K562 (cell line): Measurements from ENCODE around the gene ATRIP. TPM values are rescaled to one million over a fixed set of nuclear protein-coding genes. Genes with fewer than 3 reads are reported as not detected.

Experiments used
- ATF2 ChIP-seq: sonication (generic); formaldehyde crosslinking; IDR thresholded peaks from 2 replicates; pipeline ENCODE4 v1.8.1; 2022; ENCODE audit warnings: missing genetic modification reagents
- BCOR ChIP-seq: fragments of 450-650 bp; IDR thresholded peaks from 2 replicates; pipeline ENCODE4 v1.6.1; 2016
- BDP1 ChIP-seq: IDR thresholded peaks from 3 replicates; pipeline ENCODE4 v1.6.1; 2011; ENCODE audit not compliant: insufficient read length, insufficient read depth
- CREB1 ChIP-seq, 2 experiments: sonication (generic) in 1 of 2; formaldehyde crosslinking in 1 of 2; IDR thresholded peaks; 2 replicates each; pipeline versions ENCODE4 v1.6.1 to v1.8.0; 2012 to 2022; ENCODE audit warnings: inconsistent platforms in 1 of 2, mild to moderate bottlenecking in 1 of 2, missing genetic modification reagents in 1 of 2, moderate library complexity in 1 of 2
- CTCF ChIP-seq, 3 experiments: IDR thresholded peaks in 2 of 3; conservative IDR thresholded peaks in 1 of 3; 2 replicates each; pipeline ENCODE4 v1.5.1; 2011 to 2012; ENCODE audit warnings: low read length in 3 of 3, mild to moderate bottlenecking in 3 of 3, control low read depth in 2 of 3, improper control_type of control experiment in 1 of 3, inconsistent platforms in 1 of 3, low read depth in 1 of 3, mixed read lengths in 1 of 3, moderate library complexity in 1 of 3; ENCODE audit not compliant: insufficient read depth in 2 of 3
- E4F1 ChIP-seq: fragments of 250-450 bp; sonication (Bioruptor Pico); IDR thresholded peaks from 2 replicates; pipeline ENCODE4 v1.5.0; 2021; ENCODE audit warnings: mild to moderate bottlenecking, borderline replicate concordance
- ZNF561 ChIP-seq: fragments of 450-650 bp; formaldehyde crosslinking; conservative IDR thresholded peaks from 2 replicates; pipeline ENCODE4 v1.4.0; 2020; ENCODE audit warnings: mild to moderate bottlenecking, moderate library complexity
- polyA plus RNA-seq, 8 experiments: library from polyadenylated mRNA; depleted of rRNA in 4 of 8; stranded (reverse) in 5 of 8; unstranded in 3 of 8; fragments of >200 nt; fragmentation: Nextera tagmentation in 2 of 8; fragmentation: Illumina TruSeq in 1 of 8; extraction: Ambion mirVana in 2 of 8; extraction: Trizol in 1 of 8; gene quantifications; 2 replicates each; pipeline versions ENCODE4 v1.2.1 to v1.2.3, GENCODE V29; 2011 to 2014; ENCODE audit warnings: inconsistent platforms in 1 of 8, missing spikeins in 1 of 8
- total RNA-seq, 7 experiments: library from RNA; depleted of rRNA in 6 of 7; stranded (reverse); fragments of >200 nt in 6 of 7; fragmentation: Illumina TruSeq in 2 of 7; extraction: Trizol in 2 of 7; gene quantifications; 2 replicates each; pipeline versions ENCODE4 v1.2.1 to v1.2.3, GENCODE V29; 2011 to 2021; ENCODE audit warnings: low replicate concordance in 1 of 7

Gene ATRIP
- total and polyA plus RNA-seq, 9 of the 15 experiments (the other 6 are each of a cell fraction or from before 2014, with no cell fraction given) = 1.7 to 15.7 (median 10.5) TPM

- TF ChIP-seq BCOR (no peak), CREB1 (IDR thresholded peaks at IDR 0.05) (no peak), CREB1 (CRISPR knock-in tag; IDR thresholded peaks at IDR 0.05) (no peak), CTCF (IDR thresholded peaks at IDR 0.05 in 2 of 3, conservative IDR thresholded peaks at IDR 0.05 in 1 of 3; ENCODE audit: insufficient read depth in 2 of 3, low read depth in 1 of 3, low read length in 3 of 3) (0 out of 6 replicates have a peak, but pooled peaks of 1 of the 3 experiments have one; percentile 0), ATF2 (CRISPR knock-in tag) (no peak), ZNF561 (CRISPR knock-in tag) (no peak), BDP1 (no peak), E4F1 (CRISPR knock-in tag) (no peak)
- TF ChIP-seq, all 486 proteins: peak for 6
These were observed 26.1 kb downstream of the ATRIP start (continued) for GRCh38 chr3:48472673-48472922.
